MM.1S (cell line): ENCODE measurements around the gene C7orf33.
A peak's percentile ranks its signal among the peaks of the same experiment; 100 is the strongest.

ENCODE experiments used
- DNase-seq: peaks from one replicate; pipeline ENCODE4 v3.0.0-alpha.2; 2015
- H2AFZ ChIP-seq: fragments of 300-600 bp; sonication (generic); 2 replicates; pipeline ENCODE4 v1.6.0; 2016; ENCODE audit warnings: antibody characterized with exemption, low read length
- H3F3A ChIP-seq: fragments of 300-600 bp; sonication (generic); 2 replicates; pipeline ENCODE4 v1.6.1; 2016; ENCODE audit warnings: mild to moderate bottlenecking, antibody characterized with exemption, low read length, moderate library complexity, mixed read lengths; ENCODE audit not compliant: insufficient read depth
- H3K27ac ChIP-seq: fragments of 300-600 bp; sonication (generic); 2 replicates; pipeline ENCODE4 v1.5.1; 2016; ENCODE audit warnings: mild to moderate bottlenecking, low read length
- H3K27me3 ChIP-seq: fragments of 300-600 bp; sonication (generic); replicated peaks from 2 replicates; pipeline ENCODE4 v1.6.0; 2016; ENCODE audit warnings: low read length; ENCODE audit not compliant: insufficient read depth
- H3K36me3 ChIP-seq: fragments of 300-600 bp; sonication (generic); replicated peaks from 2 replicates; pipeline ENCODE4 v1.6.1; 2016; ENCODE audit warnings: mild to moderate bottlenecking, low read length, mixed read lengths; ENCODE audit not compliant: insufficient read depth
- H3K4me1 ChIP-seq: fragments of 300-600 bp; sonication (generic); 2 replicates; pipeline ENCODE4 v1.6.1; 2016; ENCODE audit warnings: low read length, mixed read lengths
- H3K4me2 ChIP-seq: fragments of 300-600 bp; sonication (generic); 2 replicates; pipeline ENCODE4 v1.6.0; 2016; ENCODE audit warnings: low read depth, low read length
- H3K4me3 ChIP-seq: fragments of 300-600 bp; sonication (generic); 2 replicates; pipeline ENCODE4 v1.5.1; 2016; ENCODE audit warnings: low read length, mixed read lengths
- H3K79me2 ChIP-seq: fragments of 300-600 bp; sonication (generic); 2 replicates; pipeline ENCODE4 v1.6.1; 2016; ENCODE audit warnings: mixed run types, low read length, mixed read lengths
- H3K9ac ChIP-seq: fragments of 300-600 bp; sonication (generic); 2 replicates; pipeline ENCODE4 v1.6.1; 2016; ENCODE audit warnings: low read length, mixed read lengths
- H3K9me2 ChIP-seq: fragments of 300-600 bp; sonication (generic); replicated peaks from 2 replicates; pipeline ENCODE4 v1.6.1; 2016; ENCODE audit warnings: mild to moderate bottlenecking, low read length, mixed read lengths; ENCODE audit not compliant: insufficient read depth
- H3K9me3 ChIP-seq: fragments of 300-600 bp; sonication (generic); replicated peaks from 2 replicates; pipeline ENCODE4 v1.6.1; 2016; ENCODE audit warnings: mild to moderate bottlenecking, low read length, mixed read lengths; ENCODE audit not compliant: insufficient read depth
- H4K20me1 ChIP-seq: fragments of 300-600 bp; sonication (generic); 2 replicates; pipeline ENCODE4 v1.6.1; 2016; ENCODE audit warnings: mild to moderate bottlenecking, low read length, moderate library complexity, mixed read lengths; ENCODE audit not compliant: insufficient read depth
- EZH2 ChIP-seq: fragments of 300-600 bp; sonication (generic); optimal IDR thresholded peaks from 2 replicates; pipeline ENCODE3; 2017; ENCODE audit warnings: low read depth, mild to moderate bottlenecking, antibody characterized with exemption, low read length, mixed read lengths
- EZH2phosphoT487 ChIP-seq: fragments of 300-600 bp; sonication (generic); IDR thresholded peaks from 2 replicates; pipeline ENCODE4 v1.6.1; 2018; ENCODE audit warnings: antibody characterized with exemption, low read length
- TF ChIP-seq, protein P1 (sequence below): fragments of 300-600 bp; sonication (generic); IDR thresholded peaks from 2 replicates; pipeline ENCODE4 v1.5.1; 2016; ENCODE audit warnings: antibody characterized with exemption, low read length, mixed read lengths

C7orf33 gene, protein sequence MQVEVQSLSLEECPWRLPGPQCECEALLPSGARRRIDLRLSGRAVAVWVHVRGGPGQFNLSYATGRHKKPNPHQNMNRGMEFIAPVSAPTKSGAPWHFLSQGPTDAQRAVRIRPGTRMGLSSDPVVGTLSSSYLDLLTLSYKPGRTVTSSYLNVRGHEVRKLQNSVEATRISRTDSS

DNA sequence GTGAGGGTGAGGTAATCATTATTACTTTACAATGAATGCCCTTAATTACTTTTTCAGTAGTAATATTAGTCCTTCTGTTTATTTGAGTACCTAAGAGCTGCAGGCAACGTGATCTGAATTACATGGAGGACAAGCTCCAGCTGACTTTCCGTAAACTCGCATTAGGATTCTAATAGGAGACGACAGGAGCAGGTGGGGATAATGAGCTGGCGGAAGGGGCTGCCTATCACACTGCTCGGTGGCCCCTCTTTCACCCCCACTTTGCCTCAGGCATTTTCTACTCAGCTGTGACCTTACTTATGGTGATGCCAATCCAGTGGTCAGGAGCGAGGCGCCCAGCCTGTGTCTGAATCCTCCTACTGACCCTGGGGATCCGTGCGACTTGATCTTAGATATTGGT is at the start of gene C7orf33:
C7orf33 (plus strand) TSS at position 296 of the 400 bp plus-strand sequence. CDS start 160 bp downstream, outside the sequence.
- TF ChIP-seq, protein P1, sequence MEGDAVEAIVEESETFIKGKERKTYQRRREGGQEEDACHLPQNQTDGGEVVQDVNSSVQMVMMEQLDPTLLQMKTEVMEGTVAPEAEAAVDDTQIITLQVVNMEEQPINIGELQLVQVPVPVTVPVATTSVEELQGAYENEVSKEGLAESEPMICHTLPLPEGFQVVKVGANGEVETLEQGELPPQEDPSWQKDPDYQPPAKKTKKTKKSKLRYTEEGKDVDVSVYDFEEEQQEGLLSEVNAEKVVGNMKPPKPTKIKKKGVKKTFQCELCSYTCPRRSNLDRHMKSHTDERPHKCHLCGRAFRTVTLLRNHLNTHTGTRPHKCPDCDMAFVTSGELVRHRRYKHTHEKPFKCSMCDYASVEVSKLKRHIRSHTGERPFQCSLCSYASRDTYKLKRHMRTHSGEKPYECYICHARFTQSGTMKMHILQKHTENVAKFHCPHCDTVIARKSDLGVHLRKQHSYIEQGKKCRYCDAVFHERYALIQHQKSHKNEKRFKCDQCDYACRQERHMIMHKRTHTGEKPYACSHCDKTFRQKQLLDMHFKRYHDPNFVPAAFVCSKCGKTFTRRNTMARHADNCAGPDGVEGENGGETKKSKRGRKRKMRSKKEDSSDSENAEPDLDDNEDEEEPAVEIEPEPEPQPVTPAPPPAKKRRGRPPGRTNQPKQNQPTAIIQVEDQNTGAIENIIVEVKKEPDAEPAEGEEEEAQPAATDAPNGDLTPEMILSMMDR: no peak
- TF ChIP-seq EZH2 (no peak), EZH2phosphoT487 (no peak)
- no peaks in the 10 kb centered on the region for H3K9me2 ChIP-seq
- H3K36me3 ChIP-seq: no peaks in the 10 kb centered on the region
- no peaks in the 10 kb centered on the region for H3K9me3 ChIP-seq
- peak; percentile 4 for DNase-seq
- no peak within 1 kb of the TSS for H3K4me2 ChIP-seq
- H3F3A ChIP-seq: no peaks in the 10 kb centered on the region
- H3K4me1 ChIP-seq: no peaks in the 10 kb centered on the region; the same call in 1 of the 2 replicates
- no peaks in the 10 kb centered on the region for H3K79me2 ChIP-seq
- H3K4me3 ChIP-seq: no peak within 1 kb of the TSS
- H3K27ac ChIP-seq: no peak within 1 kb of the TSS
- no peak within 1 kb of the TSS for H3K9ac ChIP-seq
- H2AFZ ChIP-seq: no peak within 1 kb of the TSS
- H3K27me3 ChIP-seq: no peaks in the 10 kb centered on the region
- no peaks in the 10 kb centered on the region for H4K20me1 ChIP-seq

DNA sequence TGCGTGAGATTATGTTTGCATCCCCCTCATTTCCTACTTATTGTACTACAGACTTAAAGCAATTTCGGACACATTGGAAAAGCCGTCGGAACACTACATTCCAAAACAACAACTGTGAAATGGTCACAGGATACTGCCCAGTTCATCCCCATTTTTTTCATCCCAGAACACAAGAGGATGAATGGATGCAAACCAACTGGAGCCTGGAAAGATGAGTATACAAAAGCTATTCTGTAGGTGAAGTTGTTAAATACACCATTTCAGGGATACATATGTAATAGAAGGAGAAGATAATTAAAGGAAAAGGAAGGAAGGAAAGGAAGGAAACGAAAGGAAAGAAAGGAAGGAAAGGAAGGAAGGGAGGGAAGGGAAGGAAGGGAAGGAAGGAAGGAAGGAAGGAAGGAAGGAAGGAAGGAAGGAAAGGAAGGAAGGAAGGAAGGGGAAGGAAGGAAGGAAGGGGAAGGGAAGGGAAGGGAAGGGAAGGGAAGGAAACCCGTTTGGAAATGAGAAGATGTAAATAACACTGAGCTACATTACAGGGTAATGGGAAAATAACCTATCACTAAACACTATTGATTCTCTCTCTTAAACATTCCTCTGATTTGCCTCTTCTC is 48.6 kb upstream of the C7orf33 start:
- Histone ChIP-seq H3F3A (no peaks in the 10 kb centered on the region), H2AFZ (no peak overlapping the region), H3K4me2 (no peak overlapping the region), H3K79me2 (no peaks in the 10 kb centered on the region), H3K9me2 (no peaks in the 10 kb centered on the region), H3K4me1 (no peaks in the 10 kb centered on the region), H4K20me1 (no peaks in the 10 kb centered on the region), H3K36me3 (no peaks in the 10 kb centered on the region), H3K4me3 (no peak overlapping the region), H3K9ac (no peak overlapping the region), H3K27me3 (no peaks in the 10 kb centered on the region), H3K27ac (no peak overlapping the region), H3K9me3 (no peaks in the 10 kb centered on the region)
- DNase-seq: no peak
- TF ChIP-seq EZH2phosphoT487 (no peak), EZH2 (no peak)
- TF ChIP-seq, protein P1: no peak

DNA sequence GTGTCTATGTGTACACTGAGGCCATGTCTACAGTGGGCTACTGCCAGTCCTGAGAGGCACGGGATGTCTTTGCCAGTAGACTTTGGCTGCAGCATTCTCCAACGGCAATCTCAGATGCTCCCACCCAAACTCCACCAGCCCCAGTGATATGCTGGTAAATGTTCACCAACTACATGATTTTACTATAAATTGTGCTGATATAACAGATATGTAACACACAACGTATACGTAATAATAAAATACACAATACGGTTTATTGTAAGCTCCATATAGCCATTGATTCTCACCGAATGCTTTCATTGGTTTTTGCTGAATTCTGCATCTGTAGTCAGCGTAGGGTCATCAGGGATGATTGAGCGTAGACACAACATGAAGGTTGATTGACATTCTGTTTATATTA is 47.3 kb upstream of the C7orf33 start:
- Histone ChIP-seq H2AFZ (no peak overlapping the region), H3K4me3 (no peak overlapping the region), H3K4me2 (no peak overlapping the region), H3F3A (no peaks in the 10 kb centered on the region), H3K9ac (no peak overlapping the region), H4K20me1 (no peaks in the 10 kb centered on the region), H3K79me2 (no peaks in the 10 kb centered on the region), H3K27ac (no peak overlapping the region), H3K9me2 (no peaks in the 10 kb centered on the region), H3K36me3 (no peaks in the 10 kb centered on the region), H3K4me1 (no peaks in the 10 kb centered on the region), H3K9me3 (no peaks in the 10 kb centered on the region), H3K27me3 (no peaks in the 10 kb centered on the region)
- no peak for DNase-seq
- TF ChIP-seq, protein P1: no peak
- TF ChIP-seq EZH2 (no peak), EZH2phosphoT487 (no peak)
